NCI-H226 (cell line): ENCODE results near the gene VSTM4.

Source experiments
- DNase-seq: peaks from one replicate; pipeline ENCODE4 v3.0.0-alpha.2; 2015

VSTM4 gene, protein sequence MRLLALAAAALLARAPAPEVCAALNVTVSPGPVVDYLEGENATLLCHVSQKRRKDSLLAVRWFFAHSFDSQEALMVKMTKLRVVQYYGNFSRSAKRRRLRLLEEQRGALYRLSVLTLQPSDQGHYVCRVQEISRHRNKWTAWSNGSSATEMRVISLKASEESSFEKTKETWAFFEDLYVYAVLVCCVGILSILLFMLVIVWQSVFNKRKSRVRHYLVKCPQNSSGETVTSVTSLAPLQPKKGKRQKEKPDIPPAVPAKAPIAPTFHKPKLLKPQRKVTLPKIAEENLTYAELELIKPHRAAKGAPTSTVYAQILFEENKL

DNA sequence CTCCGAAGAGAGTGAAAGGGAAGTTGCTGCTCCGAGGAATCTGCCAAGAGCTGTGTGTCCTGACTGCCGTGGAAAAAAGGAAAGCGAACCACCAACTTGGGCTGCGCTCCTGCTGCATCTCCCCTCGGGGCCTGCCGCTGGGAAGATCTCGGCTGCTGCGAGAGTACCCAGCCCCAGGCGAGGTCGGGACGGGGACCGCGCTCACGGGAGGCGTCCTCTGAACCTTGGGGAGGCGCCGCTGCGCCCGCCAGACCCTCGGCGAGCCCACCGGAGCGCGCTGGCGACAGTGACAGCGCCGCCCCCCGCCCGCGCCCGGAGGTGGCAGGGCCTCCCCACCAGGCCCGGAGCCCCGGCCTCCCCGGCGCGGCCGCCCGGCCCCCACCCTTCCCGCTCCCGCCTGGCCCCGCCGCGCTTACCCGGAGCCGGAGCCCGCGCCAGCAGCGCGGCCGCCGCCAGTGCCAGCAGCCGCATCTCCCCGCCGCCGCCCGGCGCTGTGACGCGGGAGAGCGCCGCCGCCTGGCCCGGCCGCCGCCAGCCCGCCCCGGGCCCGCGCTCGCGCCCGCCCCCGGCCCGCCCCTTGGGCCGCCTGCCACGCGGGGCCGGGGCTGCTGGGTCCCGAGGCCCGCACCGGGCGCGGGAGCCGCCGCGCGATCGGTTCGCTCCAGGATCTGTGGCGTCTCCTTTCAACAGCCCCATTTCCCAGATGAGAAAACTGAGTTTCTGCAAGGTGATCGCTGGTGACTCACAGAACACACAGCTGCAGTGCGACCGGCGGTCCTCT, at the start of gene VSTM4:
VSTM4 (minus strand) TSS at position 508 of the 781 bp plus-strand sequence; CDS start at position 471, 37 bp downstream.
- no peak for DNase-seq

DNA sequence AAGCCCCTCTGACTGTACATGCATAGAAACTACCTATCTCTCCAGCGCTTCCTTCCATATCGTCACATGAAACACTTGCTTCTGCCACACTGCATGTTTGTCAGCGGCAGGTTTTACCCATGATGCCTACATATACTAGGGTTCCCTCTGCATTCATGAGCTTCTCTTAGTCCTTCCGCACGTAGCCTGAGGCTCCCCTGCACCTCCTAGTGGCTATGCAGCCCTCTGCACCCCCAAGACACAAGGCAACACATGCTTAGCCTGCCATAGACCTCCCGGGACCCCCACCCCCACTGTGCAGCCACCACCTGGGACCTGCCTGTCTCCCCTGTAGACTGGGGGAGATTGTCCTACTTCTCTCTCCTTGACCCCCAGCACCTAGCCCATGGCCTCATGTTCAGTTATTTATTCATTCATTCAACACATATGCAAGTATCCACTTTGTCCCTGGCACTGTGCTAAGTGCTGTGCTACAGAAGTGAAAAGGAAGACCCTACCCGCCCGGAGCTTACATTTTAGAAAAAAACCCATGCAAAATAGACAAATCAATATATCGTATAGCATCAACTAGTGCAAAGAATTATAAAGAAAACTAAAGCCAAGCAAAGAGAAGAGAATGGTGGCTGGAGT, 49.4 kb upstream of the VSTM4 start:
- DNase-seq: no peak

DNA sequence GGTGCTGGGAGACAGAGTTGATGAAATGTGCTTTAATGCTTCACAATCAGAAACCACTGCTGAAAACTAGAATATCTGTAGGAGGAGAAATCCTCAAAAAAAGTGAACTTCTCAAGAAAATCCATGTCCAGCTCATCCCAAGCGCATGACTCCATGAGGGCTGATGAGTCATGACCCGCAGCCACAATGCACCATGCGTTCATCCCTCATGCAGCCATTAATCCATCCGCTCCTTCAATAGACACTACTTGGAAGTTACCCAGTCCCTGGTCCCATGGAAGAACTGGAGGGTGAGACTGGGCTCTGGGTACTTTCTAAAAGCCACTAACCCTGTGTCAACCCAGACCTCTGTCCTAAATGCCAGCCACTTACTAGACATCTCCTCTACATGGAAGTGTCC, 48.4 kb upstream of the VSTM4 start:
- DNase-seq: no peak

DNA sequence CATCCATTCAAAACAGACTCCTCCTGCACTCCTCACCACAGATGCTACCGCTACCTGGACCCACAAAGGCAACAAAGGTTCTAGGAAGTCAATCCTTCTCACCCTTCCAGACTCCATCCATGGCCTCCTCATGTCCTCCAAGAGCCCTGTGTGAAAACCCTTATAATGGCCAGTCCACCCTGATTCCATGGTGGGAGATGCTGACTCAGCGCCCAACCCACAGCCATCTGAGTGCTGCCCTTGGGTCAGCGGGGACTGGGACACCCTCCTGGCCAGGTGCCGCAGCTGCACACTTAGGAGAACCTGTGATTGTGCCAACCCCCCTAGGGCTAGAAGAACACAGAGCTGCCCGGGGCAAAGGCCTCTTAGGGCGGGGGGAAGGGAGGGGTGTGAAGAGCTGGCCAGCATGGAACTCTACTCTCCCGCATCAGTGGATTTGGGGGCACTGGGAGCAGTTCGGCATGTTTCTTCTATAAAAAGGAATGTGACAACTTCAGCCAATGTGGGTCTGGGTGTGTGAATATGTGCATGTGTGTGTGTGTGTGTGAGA, 47.5 kb upstream of the VSTM4 start:
- no peak for DNase-seq

DNA sequence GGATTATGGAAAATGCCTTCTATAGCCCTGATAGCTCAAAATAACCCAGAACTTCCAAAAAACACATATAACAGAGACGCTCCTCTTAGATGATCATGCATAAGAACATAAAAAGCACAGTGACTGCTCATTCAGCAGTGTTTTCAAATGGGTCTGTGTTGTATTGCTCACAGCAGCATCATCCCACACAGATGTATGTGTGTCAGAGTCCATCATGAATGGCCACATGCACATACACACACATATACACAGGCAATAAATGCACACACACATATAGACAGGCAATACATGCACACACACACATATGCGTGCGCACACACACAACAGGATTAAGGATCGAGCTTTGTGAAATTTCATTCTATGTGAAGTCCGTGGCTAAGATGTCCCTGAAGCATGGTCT, 46.7 kb upstream of the VSTM4 start:
- DNase-seq: no peak

DNA sequence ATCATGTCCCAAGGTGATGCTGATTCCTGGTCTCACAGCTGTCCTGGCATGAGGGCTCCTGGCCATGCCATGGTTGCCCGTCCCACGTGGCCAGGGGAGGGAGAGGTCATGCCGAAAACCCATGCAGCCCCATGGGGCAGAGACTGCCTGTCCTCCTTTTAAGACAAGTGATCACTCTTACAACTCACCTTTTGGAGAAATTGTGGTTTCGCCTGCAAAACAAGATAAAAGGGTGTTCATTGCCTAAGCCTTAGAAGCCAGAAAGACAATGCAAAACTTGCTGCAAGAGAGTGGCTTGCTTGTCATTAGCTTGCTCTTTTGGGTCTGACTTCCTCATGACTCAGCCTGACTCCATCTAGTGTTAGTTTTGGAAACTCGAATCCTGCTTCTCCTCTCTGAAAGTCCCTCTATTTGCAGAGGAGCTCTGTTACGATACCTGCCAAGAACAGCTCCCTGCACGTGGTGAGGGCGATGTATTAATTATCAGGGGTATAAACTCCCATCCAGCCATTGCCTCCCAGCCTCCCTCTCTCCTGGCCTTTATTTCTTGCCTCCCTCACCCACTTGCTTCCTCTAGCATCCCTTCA, 46.2 kb upstream of the VSTM4 start:
- no peak for DNase-seq

DNA sequence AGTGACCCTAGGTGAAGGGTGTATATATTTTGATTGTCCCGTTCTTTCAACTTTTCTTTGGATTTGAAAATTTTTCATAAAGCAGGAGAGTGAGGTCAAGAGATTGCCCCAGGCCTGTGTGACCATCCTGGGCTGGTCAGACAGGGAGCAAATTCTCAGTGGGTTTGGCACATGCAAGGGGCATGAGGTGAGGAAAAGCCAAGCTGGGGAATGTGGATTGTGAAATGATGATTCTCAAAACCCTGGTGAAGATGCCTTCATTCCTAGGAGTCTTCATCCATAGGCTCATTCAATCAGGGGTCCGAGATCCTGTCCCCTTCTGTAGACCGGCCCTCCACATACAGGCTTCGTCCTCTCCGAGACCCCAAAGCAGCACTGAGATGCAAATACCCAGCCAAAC, 45.5 kb upstream of the VSTM4 start:
- no peak for DNase-seq

DNA sequence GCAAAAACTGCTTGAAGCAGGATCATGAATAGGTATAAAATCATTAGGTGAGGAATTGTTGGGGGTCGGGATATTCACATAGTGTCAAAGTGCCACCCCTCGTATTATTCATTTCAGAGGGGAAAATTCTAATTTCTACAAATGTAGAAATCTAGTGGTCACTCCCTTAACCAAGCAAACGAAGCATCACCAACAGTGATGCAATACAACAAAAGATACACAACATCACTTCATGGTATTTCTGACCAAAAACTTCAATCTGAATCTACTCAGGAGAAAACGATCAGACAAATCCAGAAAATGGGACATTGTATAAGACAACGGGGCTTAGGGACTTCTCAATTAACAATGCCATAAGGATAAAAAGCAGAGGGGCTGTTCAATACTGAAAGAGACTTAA, 44.8 kb upstream of the VSTM4 start:
- no peak for DNase-seq

DNA sequence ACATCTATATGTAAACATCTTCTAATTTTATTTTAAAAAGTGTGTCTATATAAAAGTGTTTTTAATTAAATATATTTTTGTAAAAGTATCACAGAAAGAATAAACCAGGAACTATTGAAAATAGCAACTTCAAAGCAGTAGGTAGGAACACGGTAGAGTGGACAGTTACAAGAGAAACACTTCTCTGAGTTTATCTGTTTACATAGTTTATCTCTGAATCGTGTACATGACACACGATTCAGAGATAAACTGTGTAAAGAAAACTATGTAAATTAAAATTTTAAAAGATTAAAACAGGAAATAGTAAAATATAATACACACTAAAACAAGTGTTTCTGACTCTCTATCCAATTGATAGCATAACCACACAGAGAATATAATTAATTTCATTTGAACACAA, 43.6 kb upstream of the VSTM4 start:
- DNase-seq: no peak

DNA sequence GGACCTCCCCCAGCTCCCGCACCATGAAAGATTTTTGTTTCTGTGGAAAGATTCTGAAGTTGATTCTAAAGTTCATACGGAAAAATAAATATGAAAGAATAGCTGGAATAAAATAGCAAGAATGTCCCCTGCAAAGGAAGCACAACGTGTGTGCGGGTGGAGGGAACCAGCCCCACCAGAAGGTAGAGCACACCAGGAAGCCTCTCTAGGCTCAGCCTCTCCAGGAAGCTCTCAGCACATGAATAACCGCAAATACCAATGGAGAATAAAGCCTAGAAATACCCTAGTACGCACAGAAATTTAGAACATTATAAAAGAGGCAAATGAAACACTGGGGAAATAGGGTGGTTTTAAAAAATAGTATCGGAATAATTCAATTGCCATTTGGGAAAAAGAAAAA, 43.1 kb upstream of the VSTM4 start:
- no peak for DNase-seq

DNA sequence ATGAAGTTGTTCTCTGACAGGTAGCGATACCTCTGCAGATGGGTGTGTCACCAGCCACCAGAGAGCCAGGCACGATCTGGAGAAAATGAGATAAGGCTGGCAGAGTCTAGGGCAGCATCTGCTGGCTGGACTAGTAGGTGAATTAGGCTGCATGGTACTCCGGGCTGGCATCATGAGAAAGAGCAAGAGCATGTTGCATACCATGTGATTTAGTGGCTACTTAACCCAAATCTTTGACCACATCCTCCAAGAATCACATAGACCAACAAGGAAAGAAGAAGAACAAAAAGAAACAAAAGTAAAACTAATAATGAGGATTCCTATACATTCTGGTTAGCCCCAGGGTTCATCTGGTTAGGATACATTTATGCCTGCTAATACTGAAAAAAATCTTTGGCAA, 41.9 kb upstream of the VSTM4 start:
- no peak for DNase-seq

DNA sequence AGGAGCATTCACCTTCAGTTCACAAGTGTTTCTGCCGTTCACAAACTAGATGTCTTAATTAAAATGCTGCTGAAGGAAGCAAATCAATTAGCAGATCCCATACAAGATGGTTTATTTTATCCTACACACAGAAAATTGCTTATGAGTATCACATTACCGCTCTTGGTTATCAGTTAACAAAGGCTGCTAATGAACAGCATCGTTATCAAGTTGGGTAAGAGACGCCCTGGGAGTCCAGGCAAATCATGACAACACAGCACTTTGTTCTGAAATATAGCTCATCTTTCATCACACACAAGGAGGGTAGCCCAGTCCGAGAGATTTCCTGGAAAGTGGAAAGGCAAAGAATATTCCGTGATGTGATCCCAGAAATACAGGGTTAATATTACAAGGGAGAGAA, 39.3 kb upstream of the VSTM4 start:
- no peak for DNase-seq

DNA sequence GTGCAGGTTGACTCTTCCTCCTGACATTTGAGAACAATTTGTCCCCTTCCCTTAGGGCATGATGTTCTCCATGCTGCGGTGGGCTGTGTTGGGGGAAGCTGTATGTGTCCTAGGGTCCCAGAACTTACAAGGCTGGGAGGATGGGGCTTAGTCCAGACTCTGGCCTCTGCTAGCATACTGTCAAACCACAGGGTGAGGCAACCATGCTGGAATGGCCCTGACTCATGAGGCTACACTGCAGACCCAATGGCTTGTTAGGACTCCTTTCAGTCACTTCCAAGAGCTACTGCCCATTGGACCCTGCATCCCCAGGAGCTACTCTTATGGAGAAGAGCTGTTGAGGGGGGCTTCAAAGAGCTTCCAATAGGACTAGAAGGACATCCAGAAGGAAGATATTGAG, 38.6 kb upstream of the VSTM4 start:
- DNase-seq: no peak

DNA sequence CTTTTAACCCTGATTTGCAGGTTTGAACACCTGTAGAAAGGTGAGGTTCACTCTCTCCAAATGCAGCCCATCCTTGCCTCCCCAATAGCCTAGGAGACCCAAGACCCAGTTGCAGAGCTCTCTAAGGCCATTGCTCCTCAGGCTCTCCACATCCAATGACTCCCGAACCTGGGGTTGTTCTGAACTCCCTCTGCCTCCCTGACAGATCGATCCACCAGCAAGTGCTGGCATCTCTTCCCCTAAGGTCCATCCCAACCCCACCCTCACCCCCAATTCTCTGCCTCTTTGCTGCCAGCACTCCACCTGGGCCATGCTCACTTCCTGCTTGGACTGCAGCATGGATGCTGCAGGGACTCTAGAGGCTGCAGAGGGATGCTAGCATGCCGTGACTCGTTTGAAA, 37.8 kb upstream of the VSTM4 start:
- DNase-seq: no peak

DNA sequence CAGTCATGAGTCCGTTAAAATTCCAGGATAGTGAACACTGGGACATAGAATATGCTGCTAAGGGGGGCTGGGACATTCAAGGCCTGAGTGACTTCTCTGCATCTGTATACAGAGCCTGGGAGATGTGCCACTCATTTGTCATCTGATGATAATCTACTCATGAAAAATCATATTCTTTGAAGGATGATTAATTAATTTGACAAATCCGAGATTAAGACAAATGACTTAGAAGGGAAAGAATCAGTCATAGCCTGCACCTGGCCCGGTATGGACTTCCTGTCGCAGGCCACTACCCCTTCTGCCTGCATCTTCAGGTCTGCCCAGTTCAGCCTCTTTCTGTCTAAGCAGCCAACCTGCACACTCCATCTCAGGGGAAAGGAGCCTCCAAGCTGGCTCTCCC, 37.3 kb upstream of the VSTM4 start:
- DNase-seq: no peak

DNA sequence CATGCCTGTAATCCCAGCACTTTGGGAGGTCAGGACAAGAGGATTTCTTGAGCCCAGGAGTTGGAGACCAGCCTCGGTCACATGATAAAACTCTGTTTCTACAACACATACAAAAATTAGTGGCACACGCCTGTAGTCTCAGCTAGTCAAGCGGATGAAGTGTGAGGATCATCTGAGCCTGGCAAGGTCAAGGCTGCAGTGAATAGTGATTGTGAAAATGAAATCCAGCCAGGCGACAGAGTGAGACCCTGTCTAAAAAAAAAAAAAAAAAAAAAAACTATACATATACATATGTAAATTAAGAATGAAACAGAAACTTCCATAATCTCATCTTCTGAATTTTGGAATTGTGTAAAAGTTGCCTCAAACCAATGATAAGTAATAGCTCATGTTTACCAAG, 36.7 kb upstream of the VSTM4 start:
- no peak for DNase-seq

DNA sequence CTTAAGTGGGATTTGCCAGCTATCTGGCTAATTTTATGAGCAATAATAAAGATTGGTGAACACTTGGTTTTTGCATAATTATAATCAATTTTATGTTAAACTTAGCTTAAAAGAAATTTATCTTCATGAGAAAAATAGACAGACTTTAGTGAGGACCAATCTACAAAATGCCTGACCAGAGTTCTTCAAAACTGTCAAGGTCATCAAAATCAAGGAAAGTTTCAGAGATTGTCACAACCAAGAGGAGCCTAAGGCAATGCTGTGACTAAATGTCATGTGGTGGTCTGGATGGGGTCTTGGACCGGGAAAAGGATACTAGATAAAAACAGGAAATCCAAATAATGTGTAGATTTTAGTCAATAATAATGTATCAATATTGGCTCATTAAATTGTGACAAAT, 36.2 kb upstream of the VSTM4 start:
- DNase-seq: no peak

DNA sequence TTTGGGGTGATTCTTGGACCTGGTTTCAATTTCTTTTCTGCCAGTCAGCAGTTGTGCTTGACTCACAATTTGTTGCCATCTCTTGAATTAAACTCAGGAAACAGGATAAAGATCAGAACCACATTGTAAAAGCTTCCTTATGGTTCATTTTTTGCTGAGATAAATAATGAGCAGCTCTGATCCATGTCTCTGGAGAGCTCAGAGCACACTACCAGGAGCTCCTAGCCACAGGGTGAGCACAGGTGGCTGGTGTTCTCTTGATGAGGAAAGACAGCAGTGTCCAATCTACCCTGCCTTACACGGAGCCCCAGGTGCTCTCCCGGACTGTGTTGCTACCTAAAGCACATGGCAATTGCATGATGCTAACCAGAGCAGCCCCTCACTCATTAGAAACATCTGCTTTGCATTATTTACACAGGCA, 35.7 kb upstream of the VSTM4 start:
- DNase-seq: no peak

DNA sequence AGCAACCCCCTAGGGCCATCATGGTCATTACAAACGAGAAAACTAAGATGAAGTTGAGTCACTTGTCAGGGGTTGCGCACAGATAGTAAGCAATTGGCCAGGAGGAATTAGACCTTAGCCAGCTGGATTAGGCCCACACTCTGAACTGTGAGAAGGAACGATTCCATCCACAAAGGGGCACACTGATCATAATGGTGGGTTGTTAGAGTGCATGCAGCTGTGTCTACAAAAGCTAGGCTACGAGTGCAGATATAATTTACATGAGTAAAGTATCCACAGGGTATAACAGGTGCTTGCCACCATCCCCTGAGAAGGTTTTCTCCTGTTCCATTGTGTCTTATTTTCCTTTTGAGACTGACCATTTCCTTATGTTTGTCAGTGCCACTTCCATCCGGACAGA, 35.1 kb upstream of the VSTM4 start:
- DNase-seq: no peak

DNA sequence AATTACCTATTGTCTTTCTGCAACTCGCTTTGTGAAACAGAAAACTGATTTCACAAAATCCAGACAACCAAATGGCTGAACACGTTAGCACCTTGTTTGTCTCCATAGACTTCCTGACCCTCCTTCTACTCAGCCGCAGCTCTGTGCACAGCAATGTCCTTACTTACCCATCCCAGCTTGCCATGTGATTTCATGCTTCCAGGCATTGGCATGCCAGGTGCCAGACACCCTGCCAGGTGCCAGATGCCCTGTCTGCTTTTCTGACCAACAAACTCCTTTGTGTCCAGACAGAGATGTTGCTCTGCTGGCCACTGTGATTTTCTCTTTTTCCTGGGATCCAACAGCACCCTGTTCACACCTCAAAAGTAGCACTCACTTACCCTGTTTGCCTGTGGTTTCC, 34.6 kb upstream of the VSTM4 start:
- DNase-seq: no peak

DNA sequence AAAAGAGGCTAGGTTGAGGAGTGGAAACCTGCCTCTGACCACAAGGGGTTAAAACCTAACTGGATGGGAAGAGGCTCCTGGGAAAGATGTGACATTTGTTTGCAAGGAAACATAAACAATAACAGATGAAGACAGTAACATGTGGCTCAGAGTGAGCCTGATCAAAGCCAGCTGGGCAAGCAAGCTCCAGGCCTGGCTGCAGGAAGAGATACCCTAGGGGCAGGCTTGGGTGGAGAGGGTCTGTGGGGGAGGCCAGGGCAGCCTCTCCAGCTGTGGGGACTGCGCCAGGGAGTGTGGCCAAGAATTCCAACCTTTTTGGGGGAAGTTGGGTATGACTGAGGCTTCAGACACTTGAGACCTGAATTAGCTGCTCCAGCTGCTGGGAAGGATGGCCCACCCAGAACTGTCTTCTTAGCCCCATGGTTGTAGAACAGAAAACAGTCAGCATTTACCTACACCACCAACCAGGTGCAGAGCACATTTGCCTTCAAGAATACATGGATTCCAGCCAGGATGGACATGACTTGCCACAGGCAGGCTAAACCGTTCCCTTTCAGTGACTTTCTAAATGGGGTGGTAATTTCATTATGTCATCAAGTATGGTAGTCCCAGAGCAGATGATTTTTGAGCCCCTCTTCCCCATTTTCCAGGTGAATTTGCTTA, 28.9 kb upstream of the VSTM4 start:
- DNase-seq: no peak

DNA sequence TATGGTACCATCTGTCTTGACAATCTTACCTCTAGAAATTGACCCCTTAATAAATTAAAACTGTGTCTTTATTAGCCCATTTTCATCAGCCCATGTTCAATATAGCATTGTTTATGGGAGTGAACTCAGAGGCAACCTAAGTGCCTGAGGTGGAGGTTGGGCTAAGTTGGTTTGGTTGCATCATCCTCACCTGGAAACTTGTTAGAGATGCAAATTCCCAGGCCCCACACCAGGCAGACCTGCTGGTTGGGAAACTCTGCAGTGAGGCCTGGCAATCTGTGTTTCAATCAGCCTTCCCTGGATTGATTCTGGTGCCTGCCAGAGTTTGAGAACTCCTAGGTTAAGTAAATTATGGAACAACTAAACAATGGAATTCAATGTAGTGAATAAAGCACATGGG, 27.9 kb upstream of the VSTM4 start:
- DNase-seq: no peak
